Esophagus squamous epithelium (tissue), 5 donors: ENCODE data around the gene FABP6. TPM values are rescaled to one million over a fixed set of nuclear protein-coding genes. Genes with fewer than 3 reads are reported as not detected.

Experiments used
- DNase-seq: peaks from one replicate; lab custom pipeline; 2025; lab: John Stamatoyannopoulos, UW
- H3K27ac ChIP-seq, 4 donors: fragments of 200-600 bp; sonication (generic); one replicate each; pipeline ENCODE4 v1.5.1; 2016 to 2019; ENCODE audit warnings: mild to moderate bottlenecking in 1 of 4
- H3K27me3 ChIP-seq, 4 donors: fragments of 200-600 bp; sonication (generic); 1 replicate in 3 of 4; 2 replicates in 1 of 4; pipeline versions ENCODE4 v1.5.1 to v1.6.0; 2017 to 2021; ENCODE audit warnings: antibody characterized with exemption in 1 of 4
- H3K36me3 ChIP-seq, 3 donors: fragments of 200-600 bp; sonication (generic); one replicate each; pipeline ENCODE4 v1.5.1; 2016 to 2019
- H3K4me1 ChIP-seq, 3 donors: fragments of 200-600 bp; sonication (generic); one replicate each; pipeline ENCODE4 v1.5.1; 2017 to 2019
- H3K4me3 ChIP-seq, 4 donors: fragments of 200-600 bp; sonication (generic); 1 replicate in 3 of 4; 2 replicates in 1 of 4; pipeline ENCODE4 v1.5.1; 2016 to 2019; ENCODE audit warnings: mild to moderate bottlenecking in 2 of 4, moderate library complexity in 1 of 4
- H3K9me3 ChIP-seq, 3 donors: fragments of 200-600 bp; sonication (generic); one replicate each; pipeline ENCODE4 v1.5.1; 2016 to 2019
- POLR2A ChIP-seq, 4 donors: fragments of 450-650 bp; IDR thresholded peaks; one replicate each; pipeline ENCODE4 v1.6.1; 2017; ENCODE audit warnings: antibody characterized with exemption in 4 of 4, mild to moderate bottlenecking in 4 of 4, moderate library complexity in 3 of 4
- WGBS, 2 donors: methylation state at CpG; one replicate each; pipeline ENCODE4 v1.1.5; 2018; 5-methylcytosine and 5-hydroxymethylcytosine counted together
- intact Hi-C: fragments of 100-400 bp; cut with DNase I; formaldehyde crosslinking; loops from one replicate; pipeline ENCODE4 v1.15.0; 2022
- total RNA-seq, 4 donors: library from RNA; depleted of rRNA; stranded (reverse); fragments of >200 nt; gene quantifications; one replicate each; pipeline ENCODE4 v1.1.0, GENCODE V29; 2016
- TF ChIP-seq, protein P1 (sequence below), 6 experiments: fragments of 450-650 bp in 4 of 6; fragments of 200-600 bp in 2 of 6; sonication (generic) in 2 of 6; IDR thresholded peaks; one replicate each; pipeline ENCODE4 v1.5.1; 2016 to 2019; ENCODE audit warnings: antibody characterized with exemption in 6 of 6, mild to moderate bottlenecking in 4 of 6, moderate library complexity in 4 of 6
- donor health status: DM: yes; HTN: yes; CAD: no.

FABP6 gene
- total RNA-seq, 4 donors from 2014 or later: 7.2 TPM; not detected in 3

DNA sequence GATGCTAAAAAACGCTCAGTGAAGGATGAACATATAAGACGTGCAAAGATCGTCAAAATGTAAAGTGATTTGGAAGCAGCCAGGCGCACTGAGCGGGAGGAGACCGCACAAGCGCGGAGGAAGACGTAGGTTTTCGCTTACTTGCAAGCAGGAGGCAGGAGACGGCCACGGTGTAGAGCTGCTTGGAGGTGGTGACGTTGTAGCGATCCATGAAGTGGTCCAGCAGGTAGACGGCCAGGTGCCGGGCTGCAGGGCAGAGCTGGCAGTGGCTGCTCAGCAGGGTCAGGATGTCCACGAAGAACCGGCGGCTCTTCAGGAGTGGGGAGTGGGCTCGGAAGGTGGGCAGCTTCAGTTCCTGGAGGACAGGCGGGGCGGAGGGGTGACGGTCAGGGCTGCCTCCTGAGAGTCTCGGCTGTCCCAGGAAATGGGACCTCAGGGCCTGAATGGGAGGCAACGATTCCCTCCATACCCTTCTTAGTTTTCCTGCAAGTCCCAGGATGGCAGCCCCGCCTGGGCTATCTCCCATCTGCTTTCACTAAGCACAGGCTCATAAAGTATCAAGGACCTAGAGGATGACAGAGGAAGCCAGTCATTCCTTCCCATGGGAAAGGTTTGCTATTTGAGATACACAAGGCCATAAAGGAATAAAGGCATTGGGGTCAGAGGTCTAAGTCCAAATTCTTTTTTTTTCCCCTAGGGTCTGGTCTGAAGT lies 51.2 kb downstream of the FABP6 start:
- DNase-seq: no peak
- no peak overlapping the region for H3K4me3 ChIP-seq
- H3K27ac ChIP-seq: no peak overlapping the region
- no peaks in the 10 kb centered on the region for H3K9me3 ChIP-seq
- peaks cover 0 to 1% (median 0%) of the 10 kb centered on the region in 3 donors for H3K4me1 ChIP-seq
- H3K27me3 ChIP-seq: no peaks in the 10 kb centered on the region
- TF ChIP-seq, protein P1, sequence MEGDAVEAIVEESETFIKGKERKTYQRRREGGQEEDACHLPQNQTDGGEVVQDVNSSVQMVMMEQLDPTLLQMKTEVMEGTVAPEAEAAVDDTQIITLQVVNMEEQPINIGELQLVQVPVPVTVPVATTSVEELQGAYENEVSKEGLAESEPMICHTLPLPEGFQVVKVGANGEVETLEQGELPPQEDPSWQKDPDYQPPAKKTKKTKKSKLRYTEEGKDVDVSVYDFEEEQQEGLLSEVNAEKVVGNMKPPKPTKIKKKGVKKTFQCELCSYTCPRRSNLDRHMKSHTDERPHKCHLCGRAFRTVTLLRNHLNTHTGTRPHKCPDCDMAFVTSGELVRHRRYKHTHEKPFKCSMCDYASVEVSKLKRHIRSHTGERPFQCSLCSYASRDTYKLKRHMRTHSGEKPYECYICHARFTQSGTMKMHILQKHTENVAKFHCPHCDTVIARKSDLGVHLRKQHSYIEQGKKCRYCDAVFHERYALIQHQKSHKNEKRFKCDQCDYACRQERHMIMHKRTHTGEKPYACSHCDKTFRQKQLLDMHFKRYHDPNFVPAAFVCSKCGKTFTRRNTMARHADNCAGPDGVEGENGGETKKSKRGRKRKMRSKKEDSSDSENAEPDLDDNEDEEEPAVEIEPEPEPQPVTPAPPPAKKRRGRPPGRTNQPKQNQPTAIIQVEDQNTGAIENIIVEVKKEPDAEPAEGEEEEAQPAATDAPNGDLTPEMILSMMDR (IDR thresholded peaks at IDR 0.05): no peak
- TF ChIP-seq POLR2A (IDR thresholded peaks at IDR 0.05): no peak
- 93 to 96% methylated on average over 23 to 26 of the region's 26 CpGs for WGBS, 2 donors
- intact Hi-C loops: no loop called here
- peaks cover 0 to 6% (median 0%) of the 10 kb centered on the region in 3 donors for H3K36me3 ChIP-seq

DNA sequence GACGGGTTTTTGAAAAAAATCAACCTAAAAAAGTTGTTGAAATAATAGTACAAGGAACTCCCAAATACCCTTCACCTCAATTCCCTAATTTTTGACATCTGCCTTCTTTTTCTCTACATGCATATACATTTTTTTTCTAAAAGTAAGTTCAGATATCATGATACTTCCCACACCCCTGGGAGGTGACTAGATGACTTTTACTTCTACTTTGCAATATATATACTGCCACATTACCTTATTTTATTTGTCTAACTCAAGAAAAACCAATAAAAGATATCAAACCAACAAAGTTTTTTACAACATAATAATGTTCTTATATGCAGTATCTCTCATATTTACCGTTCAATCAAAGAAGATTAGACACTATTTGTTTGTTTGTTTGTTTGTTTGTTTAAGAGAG lies 52.0 kb downstream of the FABP6 start:
- Histone ChIP-seq H3K36me3 (peaks cover 0 to 6% (median 0%) of the 10 kb centered on the region in 3 donors), H3K4me1 (peaks cover 0 to 7% (median 0%) of the 10 kb centered on the region in 3 donors), H3K9me3 (no peaks in the 10 kb centered on the region), H3K27me3 (no peaks in the 10 kb centered on the region), H3K4me3 (no peak overlapping the region), H3K27ac (no peak overlapping the region)
- DNase-seq: no peak
- intact Hi-C loops: no loop called here
- 87 to 88% methylated on average over 2 of the region's 2 CpGs for WGBS, 2 donors
- TF ChIP-seq, protein P1 (IDR thresholded peaks at IDR 0.05): no peak
- no peak for TF ChIP-seq POLR2A (IDR thresholded peaks at IDR 0.05)

DNA sequence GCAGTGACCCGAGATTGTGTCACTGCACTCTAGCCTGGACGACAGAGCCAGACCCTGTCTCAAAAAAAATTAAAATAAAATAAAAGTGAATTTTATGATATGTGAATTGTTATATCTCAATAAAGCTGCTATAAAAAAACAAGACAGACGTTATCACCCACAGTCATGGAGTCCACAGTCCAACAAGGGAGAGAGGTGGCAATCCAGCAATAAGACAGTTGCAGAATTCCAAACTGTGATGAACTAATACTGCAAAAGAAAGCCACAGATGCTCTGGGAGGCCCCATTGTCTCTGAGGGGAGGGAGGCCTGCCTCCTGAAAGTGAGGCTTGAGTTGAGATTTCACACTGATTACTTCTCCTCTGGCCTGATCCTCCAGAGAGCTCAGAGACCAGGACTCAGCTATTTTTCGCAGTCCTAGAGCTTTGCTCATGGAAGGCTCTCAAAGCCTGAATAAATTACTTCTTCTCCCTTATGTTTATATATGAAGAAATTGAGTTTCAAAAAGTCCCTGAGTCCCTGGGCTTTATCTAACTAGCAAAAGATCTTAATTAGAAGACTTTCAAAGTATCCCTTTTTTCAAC lies 55.1 kb downstream of the FABP6 start:
- Histone ChIP-seq H3K27me3 (no peaks in the 10 kb centered on the region), H3K27ac (no peak overlapping the region), H3K36me3 (peaks cover 0 to 6% (median 0%) of the 10 kb centered on the region in 3 donors), H3K4me1 (peaks cover 8 to 36% (median 18%) of the 10 kb centered on the region in 3 donors), H3K9me3 (no peaks in the 10 kb centered on the region), H3K4me3 (no peak overlapping the region)
- no peak for DNase-seq
- WGBS, 2 donors: 85 to 86% methylated on average over 4 of the region's 4 CpGs
- TF ChIP-seq, protein P1 (IDR thresholded peaks at IDR 0.05): no peak
- TF ChIP-seq POLR2A (IDR thresholded peaks at IDR 0.05): no peak
- intact Hi-C loops: no loop called here

DNA sequence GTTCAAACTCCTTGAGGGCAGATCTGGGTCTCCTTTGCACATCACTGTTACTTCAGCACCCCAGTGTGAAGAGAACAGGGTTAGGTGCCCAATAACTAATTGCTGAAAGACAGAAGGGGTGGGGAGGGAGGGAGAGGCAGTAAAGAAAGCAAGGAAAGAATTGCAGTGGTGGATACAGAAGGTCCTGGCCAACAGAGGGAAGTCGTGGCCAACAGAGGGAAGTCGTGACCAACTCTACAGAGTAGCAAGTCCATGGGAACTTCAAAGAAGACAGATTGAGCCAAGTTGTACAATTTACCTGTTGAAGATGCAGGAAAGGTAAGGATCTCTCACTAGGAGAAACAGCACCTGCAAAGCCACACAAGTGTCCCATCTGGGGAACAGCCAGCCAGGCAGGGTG lies 56.0 kb downstream of the FABP6 start:
- no peak overlapping the region for H3K4me3 ChIP-seq
- intact Hi-C loops: no loop called here
- H3K36me3 ChIP-seq: no peaks in the 10 kb centered on the region
- TF ChIP-seq, protein P1 (IDR thresholded peaks at IDR 0.05): no peak
- TF ChIP-seq POLR2A (IDR thresholded peaks at IDR 0.05): no peak
- no peaks in the 10 kb centered on the region for H3K9me3 ChIP-seq
- WGBS, 2 donors: 67 to 74% methylated on average over 2 of the region's 2 CpGs
- peaks cover 8 to 46% (median 25%) of the 10 kb centered on the region in 3 donors for H3K4me1 ChIP-seq
- H3K27ac ChIP-seq: no peak overlapping the region
- no peak for DNase-seq
- no peaks in the 10 kb centered on the region for H3K27me3 ChIP-seq

DNA sequence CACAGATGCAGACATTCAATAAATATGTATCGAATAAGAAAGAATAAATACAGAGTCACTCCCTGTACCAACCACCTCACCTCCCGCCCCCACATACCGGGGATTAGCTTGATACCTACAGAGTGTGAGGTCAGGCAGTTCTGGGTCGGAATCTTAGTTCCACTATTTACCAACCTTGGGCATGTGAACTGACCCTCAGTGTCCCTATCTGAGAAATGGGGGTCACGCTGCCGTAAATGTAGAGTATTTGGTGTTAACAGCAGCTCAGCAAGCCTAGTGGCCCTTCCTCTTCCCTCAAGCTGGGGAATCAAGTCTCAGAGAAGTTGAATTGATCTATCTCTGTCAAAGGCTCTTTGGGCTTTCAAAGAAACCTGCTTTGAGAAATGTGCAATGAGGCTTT lies 57.6 kb downstream of the FABP6 start:
- DNase-seq: no peak
- Histone ChIP-seq H3K27ac (peak overlapping the region in 1 of 4 donors; percentile 58), H3K4me1 (peaks cover 8 to 61% (median 25%) of the 10 kb centered on the region in 3 donors), H3K9me3 (no peaks in the 10 kb centered on the region), H3K4me3 (no peak overlapping the region), H3K36me3 (no peaks in the 10 kb centered on the region), H3K27me3 (no peaks in the 10 kb centered on the region)
- intact Hi-C loops: no loop called here
- TF ChIP-seq, protein P1 (IDR thresholded peaks at IDR 0.05): no peak
- TF ChIP-seq POLR2A (IDR thresholded peaks at IDR 0.05): no peak
- 58 to 63% methylated on average over 4 to 6 of the region's 6 CpGs for WGBS, 2 donors
